PC-9 (cell line): ENCODE data around the gene MTF2.

Source experiments
- CTCF ChIP-seq: fragments of 200-600 bp; sonication (generic); conservative IDR thresholded peaks from 2 replicates; pipeline ENCODE4 v1.6.1; 2017; ENCODE audit warnings: mixed run types, antibody characterized with exemption, mild to moderate bottlenecking, moderate library complexity
- EZH2 ChIP-seq: fragments of 200-600 bp; sonication (generic); IDR thresholded peaks from 2 replicates; pipeline ENCODE4 v1.8.0; 2017; ENCODE audit warnings: antibody characterized with exemption, low read depth

GRCh38 chr1:93036672-93037071 lies 42.4 kb upstream of the MTF2 start:
- no peak for TF ChIP-seq CTCF
- TF ChIP-seq EZH2, result no peak
